Subcutaneous adipose tissue (tissue), 4 donors: Measurements from ENCODE around the gene NANOGP8. TPM values are rescaled to one million over a fixed set of nuclear protein-coding genes. Genes with fewer than 3 reads are reported as not detected.

Source experiments
- CTCF ChIP-seq: fragments of 450-650 bp; IDR thresholded peaks from one replicate; pipeline ENCODE4 v1.5.1; 2016; ENCODE audit warnings: low read depth, mild to moderate bottlenecking, control low read depth, antibody characterized with exemption, moderate library complexity
- total RNA-seq, 4 donors: library from RNA; depleted of rRNA; stranded (reverse); fragments of >200 nt; gene quantifications; one replicate each; pipeline ENCODE4 v1.1.0, GENCODE V29; 2016

NANOGP8 gene
- total RNA-seq, 4 donors from 2014 or later: 0.66 to 2.3 TPM; not detected in 2

- TF ChIP-seq CTCF: no peak
These were observed 23.4 kb upstream of the NANOGP8 start for GRCh38 chr15:35108453-35108852.

- no peak for TF ChIP-seq CTCF
These were observed 22.5 kb upstream of the NANOGP8 start for GRCh38 chr15:35107561-35107960.

GRCh38 chr15:35107122-35107521 lies 22.0 kb upstream of the NANOGP8 start:
- no peak for TF ChIP-seq CTCF

- no peak for TF ChIP-seq CTCF
These were observed 19.5 kb upstream of the NANOGP8 start for GRCh38 chr15:35104526-35105147.

GRCh38 chr15:35102186-35102585 lies 17.1 kb upstream of the NANOGP8 start:
- TF ChIP-seq CTCF: no peak

GRCh38 chr15:35101335-35101734 lies 16.2 kb upstream of the NANOGP8 start:
- TF ChIP-seq CTCF: no peak

- TF ChIP-seq CTCF: no peak
These were observed 13.6 kb upstream of the NANOGP8 start for GRCh38 chr15:35098737-35099136.
